GM13976 (cell line): ENCODE results near the gene SETD1B.

ENCODE experiments used
- DNase-seq: peaks from one replicate; pipeline ENCODE4 v3.0.0; 2012; ENCODE audit warnings: low spot score
- in situ Hi-C: fragments of 300-500 bp; cut with MboI; formaldehyde crosslinking; loops from one replicate; pipeline ENCODE4 v1.12.0; 2022; ENCODE audit warnings: low sequenced_read_pairs, mixed read lengths, inconsistent platforms; ENCODE audit not compliant: unreplicated experiment
- TF ChIP-seq, protein P1 (sequence below): IDR thresholded peaks from 2 replicates; pipeline ENCODE4 v1.5.1; 2012; ENCODE audit warnings: borderline replicate concordance, mild to moderate bottlenecking; ENCODE audit not compliant: insufficient read depth; ENCODE audit errors: extremely low read depth, missing control alignments, control extremely low read depth

SETD1B gene

DNA sequence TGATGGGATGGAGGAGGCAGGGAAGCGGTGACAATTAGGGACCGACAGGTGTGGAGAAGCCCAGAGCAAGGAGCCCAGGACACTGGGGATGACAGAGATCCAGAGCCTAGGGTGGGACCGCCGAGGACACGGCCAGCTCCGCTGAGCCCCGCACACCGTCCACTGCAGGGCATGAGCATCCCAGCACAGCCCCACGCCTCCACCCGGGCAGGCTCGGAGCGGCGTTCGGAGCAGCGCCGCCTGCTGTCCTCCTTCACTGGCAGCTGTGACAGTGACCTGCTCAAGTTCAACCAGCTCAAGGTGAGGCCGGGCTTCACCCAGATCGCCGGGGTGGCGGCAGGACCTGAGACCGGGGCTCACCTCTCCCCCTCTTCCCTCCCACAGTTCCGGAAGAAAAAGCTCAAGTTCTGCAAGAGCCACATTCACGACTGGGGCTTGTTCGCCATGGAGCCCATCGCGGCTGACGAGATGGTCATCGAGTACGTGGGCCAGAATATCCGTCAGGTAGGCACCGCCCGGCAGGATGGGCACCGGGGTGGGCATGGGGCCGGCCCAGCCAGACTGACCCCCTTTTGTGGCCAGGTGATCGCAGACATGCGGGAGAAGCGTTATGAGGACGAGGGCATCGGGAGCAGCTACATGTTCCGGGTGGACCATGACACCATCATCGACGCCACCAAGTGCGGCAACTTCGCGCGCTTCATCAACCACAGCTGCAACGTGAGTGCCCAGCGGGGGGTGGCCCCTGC lies 23.7 kb downstream of the SETD1B start:
- DNase-seq: no peak
- TF ChIP-seq, protein P1, sequence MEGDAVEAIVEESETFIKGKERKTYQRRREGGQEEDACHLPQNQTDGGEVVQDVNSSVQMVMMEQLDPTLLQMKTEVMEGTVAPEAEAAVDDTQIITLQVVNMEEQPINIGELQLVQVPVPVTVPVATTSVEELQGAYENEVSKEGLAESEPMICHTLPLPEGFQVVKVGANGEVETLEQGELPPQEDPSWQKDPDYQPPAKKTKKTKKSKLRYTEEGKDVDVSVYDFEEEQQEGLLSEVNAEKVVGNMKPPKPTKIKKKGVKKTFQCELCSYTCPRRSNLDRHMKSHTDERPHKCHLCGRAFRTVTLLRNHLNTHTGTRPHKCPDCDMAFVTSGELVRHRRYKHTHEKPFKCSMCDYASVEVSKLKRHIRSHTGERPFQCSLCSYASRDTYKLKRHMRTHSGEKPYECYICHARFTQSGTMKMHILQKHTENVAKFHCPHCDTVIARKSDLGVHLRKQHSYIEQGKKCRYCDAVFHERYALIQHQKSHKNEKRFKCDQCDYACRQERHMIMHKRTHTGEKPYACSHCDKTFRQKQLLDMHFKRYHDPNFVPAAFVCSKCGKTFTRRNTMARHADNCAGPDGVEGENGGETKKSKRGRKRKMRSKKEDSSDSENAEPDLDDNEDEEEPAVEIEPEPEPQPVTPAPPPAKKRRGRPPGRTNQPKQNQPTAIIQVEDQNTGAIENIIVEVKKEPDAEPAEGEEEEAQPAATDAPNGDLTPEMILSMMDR: no peak
- in situ Hi-C loops: no loop called here

DNA sequence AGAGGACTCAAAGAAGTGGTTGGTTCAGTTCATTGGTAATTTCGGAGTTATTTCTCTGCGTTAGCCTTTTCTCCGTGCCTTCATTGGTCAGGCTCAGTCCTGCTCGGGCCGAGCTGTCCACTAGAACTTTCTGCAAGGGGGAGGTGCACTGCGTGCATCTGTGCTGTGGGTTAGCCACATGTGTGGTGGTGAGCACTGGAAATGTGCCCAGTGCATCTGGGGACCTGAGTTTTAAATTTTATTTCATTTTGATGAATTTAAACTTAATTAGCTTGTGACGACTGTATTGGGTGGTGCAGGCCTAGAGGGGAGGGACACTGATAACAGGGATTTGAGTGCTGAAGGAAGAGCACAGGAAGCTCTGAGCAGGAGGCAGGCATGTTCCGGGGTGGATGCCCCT lies 24.5 kb downstream of the SETD1B start:
- DNase-seq: no peak
- in situ Hi-C loops: no loop called here

DNA sequence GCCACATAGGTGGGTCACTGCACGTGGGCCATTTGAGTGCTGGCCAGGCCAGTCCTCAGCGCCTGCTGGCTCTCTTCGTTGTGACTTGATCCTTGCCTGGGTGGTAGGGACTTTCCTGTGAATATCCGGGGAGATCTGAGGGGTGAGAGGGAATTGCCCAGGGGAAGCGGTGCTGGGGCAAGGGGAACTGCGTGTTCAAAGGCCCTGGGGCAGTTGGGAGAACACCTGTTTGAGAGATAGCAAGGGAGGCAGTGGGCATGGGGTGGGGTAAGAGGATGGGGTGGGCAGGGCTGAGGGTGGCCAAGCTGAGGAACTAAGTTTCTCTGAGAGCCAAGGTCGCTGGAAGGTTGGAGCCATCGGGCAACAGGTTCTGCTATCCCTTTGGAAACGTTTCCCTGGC lies 25.0 kb downstream of the SETD1B start:
- in situ Hi-C loops: no loop called here
- TF ChIP-seq, protein P1: no peak
- DNase-seq: no peak

More for the DNA sequence above, 24.5 kb downstream of the SETD1B start:
- TF ChIP-seq, protein P1: no peak

DNA sequence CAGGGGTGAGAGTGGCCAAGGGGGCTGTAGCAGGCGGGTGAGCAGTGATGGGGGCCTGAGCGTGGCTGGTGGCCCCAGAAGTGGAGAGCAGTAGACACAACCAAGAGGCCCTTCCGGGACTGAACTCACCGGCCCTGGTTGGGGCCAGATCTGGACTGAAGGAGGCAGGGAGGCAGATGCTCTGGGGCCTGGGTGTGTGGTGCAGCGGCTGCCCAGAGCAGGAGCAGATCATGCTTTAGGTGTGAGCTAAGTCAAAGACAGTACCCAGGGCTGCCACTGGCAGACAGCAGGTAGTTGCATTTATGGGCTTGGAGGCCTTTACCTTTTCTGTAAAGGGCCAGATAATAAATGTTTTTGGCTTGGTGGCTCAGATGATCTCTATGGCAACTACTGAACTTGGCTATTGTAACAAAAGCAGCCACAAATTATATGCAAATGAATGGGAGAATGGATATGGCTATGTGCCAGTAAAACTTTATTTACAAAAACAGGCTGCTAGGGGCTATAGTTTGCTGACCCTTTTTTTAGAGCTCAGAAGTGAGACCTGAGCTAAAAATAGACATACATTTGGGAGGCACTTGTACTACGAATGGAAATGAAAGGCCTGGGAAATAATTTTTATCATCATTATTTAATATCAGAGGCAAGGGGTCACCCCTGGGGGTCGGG lies 25.6 kb downstream of the SETD1B start:
- TF ChIP-seq, protein P1: no peak
- in situ Hi-C loops: no loop called here
- DNase-seq: no peak

DNA sequence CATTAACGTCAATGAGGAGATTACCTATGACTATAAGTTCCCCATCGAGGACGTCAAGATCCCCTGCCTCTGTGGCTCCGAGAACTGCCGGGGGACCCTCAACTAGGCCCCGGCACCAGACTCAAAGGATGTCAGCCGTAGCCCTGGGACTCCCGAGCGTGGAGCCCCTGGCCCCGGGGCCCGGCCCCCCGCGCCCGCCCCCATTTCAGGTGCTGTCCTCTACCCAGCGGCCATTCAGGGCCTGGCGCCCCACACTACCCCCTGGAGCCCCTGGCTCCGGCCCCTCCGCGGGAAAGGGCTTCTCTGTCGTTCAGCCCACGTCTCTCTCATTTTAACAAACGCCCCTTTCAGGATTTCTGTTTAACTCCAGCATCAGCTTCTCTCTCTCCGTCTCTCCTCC lies 26.3 kb downstream of the SETD1B start:
- in situ Hi-C loops: no loop called here
- DNase-seq: no peak
- TF ChIP-seq, protein P1: no peak

DNA sequence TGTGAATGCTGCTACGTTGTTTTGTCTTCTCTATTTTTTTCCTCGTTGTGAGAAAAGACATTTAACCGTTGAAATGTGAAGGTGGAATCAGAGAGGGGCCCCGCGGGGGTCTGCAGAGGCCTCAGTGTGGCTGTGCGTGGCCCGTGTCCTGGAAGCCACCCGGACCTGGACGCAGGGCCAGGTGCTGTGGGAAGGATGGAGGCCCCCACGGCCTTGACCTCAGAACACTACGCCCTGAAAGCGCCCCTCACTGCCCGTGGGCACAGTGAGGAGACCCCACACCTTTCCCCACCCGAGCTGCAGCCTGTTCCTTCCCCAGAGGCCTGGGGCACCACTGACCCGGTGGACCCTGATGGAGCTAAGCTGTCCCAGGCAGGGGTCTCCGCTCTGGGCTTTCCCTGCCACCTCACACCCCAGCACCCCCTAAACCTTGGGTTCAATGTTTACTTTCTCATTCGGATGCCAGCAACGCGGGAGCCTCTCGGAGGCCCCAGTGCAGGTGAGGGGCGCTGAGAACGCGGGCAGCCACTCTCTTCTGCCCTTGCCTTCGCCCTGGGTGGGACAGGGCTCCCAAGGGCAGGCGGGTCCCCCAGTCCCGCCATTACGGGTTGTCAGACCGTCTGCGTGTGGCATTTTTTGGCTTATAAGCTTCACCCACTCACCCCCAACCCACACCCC lies 26.9 kb downstream of the SETD1B start:
- DNase-seq: no peak
- TF ChIP-seq, protein P1: no peak
- in situ Hi-C loops: no loop called here
